T-helper 2 cell treated with Interferon-gamma antibody and Interleukin-4, amounts not matched to agents 100 ng/mL and 5 ng/mL, for 36 hours (primary cell): ENCODE results near the gene GPATCH4. TPM values are rescaled to one million over a fixed set of nuclear protein-coding genes. Genes with fewer than 3 reads are reported as not detected.
"Not testable (repeated sequence)": the region's sequence is repeated elsewhere in the genome, so short reads cannot be mapped to it uniquely, and the experiment has no call there.

Experiments used
- intact Hi-C: fragments of 100-400 bp; cut with micrococcal nuclease; formaldehyde crosslinking; loops from one replicate; pipeline ENCODE4 v1.15.1; 2023
- total RNA-seq: library from RNA; stranded (reverse); gene quantifications from 2 replicates; pipeline ENCODE4 v1.2.3, GENCODE V29; 2022

Gene GPATCH4
- total RNA-seq, result 50.4 and 53.5 TPM in 2 replicates

DNA sequence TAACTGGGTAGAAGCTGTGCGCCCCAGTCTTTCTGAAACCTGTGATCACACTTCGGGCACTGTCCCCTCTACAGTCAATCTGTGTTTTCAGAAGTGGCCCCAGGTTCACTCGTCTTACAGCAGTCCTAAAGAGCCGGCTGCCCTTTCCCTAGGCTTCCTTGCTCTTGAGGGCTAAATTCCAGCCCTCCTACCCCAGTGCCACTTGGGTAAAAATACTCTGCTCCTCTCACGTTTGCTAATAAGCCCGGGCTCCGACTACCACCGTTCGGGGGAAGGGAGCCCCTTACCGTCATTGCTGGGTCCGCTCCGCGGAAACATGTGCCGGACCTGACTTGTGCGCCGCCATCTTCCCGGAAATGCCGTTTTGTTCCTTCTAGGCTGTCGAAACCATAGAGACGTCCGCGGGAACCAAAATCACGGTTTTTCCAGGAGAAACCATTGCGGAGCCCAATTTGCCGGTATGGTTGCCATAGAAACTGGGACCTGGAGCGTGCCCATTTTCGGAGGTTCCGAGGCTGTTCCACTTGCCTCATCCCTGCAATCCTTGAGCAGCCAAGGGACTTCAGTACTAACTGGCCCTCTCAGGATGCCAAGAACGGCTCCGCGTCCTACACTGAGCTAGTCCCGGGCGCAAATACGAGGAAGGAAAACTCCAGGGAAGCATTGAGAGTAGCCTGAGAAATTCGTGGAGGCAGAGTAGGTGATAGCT, at the start of gene GPATCH4:
GPATCH4 (minus strand) TSS at position 358 of the 709 bp plus-strand sequence.
- intact Hi-C loops, result loop anchor here (1.0 to 2.0 kb wide), 4 partner anchors 10 to 144 kb away; partner anchors contain the start of genes MEF2D and NAXE

GRCh38 chr1:156648951-156649350, 47.7 kb upstream of the GPATCH4 start:
- intact Hi-C loops, result no loop called here

DNA sequence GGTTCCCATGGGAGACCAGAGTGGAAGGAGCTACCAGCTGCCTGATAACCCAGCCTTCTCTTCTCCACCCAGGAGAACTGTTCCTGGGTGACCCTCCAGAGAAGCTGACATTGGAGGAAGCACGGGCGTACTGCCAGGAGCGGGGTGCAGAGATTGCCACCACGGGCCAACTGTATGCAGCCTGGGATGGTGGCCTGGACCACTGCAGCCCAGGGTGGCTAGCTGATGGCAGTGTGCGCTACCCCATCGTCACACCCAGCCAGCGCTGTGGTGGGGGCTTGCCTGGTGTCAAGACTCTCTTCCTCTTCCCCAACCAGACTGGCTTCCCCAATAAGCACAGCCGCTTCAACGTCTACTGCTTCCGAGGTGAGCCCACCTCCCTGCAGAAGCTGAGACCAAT, 47.2 kb upstream of the GPATCH4 start:
- intact Hi-C loops, result no loop called here

GRCh38 chr1:156647351-156647750, 46.1 kb upstream of the GPATCH4 start:
- intact Hi-C loops, result no loop called here

DNA sequence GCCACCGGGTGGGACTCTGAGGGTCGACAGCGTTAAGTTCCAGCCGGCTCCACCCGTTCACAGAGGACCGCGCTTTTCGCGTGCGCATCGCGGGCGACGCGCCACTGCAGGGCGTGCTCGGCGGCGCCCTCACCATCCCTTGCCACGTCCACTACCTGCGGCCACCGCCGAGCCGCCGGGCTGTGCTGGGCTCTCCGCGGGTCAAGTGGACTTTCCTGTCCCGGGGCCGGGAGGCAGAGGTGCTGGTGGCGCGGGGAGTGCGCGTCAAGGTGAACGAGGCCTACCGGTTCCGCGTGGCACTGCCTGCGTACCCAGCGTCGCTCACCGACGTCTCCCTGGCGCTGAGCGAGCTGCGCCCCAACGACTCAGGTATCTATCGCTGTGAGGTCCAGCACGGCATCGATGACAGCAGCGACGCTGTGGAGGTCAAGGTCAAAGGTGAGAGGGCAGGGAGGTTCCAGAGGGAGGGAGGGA, 45.5 kb upstream of the GPATCH4 start:
- intact Hi-C loops, result no loop called here

DNA sequence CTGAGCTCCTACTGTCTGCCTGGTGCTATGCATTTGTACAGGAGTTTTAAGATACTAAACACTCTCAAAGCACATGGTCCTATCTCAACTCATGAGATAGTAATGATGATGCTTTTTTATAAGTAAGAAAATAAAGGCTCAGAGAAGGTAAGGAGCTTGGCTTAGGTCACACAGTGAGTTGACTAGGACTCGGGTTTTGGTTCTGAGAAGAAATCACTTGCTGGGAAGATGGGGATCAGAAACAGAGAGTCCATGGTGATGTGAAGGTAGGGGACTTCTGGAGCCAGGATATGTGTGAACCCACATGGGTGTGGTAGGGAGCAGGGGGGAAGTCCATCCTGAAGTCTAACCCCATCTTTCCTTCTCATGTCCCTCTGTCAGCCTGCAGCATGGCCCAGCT, 44.4 kb upstream of the GPATCH4 start:
- intact Hi-C loops, result no loop called here

DNA sequence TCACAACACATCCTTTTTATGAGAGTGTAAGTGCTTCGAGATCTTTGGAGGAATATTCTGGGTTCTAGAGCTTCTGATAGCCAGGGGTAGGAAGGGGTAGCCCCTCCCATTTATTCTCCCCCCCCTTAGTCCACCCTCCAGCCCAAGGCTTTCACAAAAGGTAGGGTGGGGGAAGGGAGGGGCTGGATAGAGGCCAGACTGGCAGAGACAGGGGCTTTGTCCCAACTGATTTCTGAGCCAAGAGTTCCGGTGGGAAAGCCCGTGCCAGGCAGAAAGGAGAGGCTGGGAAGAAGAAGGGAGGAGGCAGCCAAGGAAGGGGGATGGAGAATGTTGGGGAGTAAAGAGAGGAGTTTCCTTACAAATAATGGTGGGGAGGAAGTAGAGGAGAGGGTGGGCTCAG, 43.8 kb upstream of the GPATCH4 start:
- intact Hi-C loops, result no loop called here

DNA sequence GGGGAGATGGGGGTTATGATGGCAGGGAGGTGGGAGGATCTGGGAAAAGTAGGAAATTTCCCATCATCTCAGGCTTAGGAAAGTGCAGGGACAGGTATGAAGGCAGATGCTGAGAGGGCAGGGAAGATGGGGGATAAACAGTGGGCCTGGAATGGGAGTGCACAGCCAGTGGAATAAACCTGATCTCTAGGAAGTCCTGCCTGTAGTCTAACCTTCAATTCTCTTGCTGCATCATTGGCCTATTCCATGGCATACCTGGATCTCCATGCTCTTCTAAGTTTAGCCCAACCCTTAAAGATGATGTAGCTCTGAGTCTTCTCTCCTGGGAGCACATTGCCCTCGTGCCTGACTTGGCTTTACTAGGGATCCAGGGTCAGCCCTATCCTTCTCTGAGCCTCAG, 43.4 kb upstream of the GPATCH4 start:
- intact Hi-C loops, result loop anchor here (5.0 kb wide), 1 partner anchor 52 kb away; the partner anchor contains the start of gene NAXE

DNA sequence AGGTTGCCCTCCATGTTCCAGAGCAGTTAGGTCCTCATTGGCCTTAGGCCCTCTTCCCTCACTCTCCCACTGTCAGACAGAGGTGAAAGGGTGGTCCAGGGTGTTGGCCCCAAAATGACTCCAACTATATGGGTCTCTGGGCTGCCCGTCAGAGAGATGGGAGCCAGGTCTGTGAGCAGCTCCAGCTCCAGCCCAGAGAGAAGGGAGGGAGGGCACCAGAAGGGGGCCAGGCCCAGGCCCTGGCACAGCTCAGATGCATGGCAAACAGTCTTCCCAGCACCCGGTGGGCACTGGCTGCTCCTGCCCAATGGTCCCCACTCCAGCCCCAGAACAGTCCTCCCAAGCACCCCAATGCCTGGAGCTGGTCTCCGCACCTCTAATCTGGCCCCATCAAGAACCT, 42.9 kb upstream of the GPATCH4 start:
- intact Hi-C loops, result loop anchor here (5.0 kb wide), 1 partner anchor 52 kb away; the partner anchor contains the start of gene NAXE

DNA sequence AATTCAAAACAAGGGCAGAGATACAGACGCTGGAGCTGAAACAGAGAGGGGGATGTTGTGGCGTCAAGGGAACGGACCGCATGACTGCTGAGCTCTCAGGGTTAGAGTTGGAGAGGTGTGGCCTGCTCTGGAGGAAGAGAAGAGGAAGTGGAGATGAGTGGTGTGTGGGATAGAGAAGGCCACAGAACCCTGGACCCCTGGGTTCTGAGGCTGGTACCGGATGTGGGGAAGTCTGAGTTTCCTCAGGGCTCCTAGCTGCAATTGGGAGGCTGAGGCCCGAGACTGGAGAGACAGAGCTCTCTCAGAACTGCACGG, 42.5 kb upstream of the GPATCH4 start:
- intact Hi-C loops, result loop anchor here (2.0 to 5.0 kb wide), 2 partner anchors 17 to 51 kb away; partner anchors contain the start of gene NAXE

- intact Hi-C loops, result loop anchor here (2.0 to 5.0 kb wide), 2 partner anchors 16 to 51 kb away; partner anchors contain the start of gene NAXE
Measured at GRCh38 chr1:156643049-156643777, 41.9 kb upstream of the GPATCH4 start.

DNA sequence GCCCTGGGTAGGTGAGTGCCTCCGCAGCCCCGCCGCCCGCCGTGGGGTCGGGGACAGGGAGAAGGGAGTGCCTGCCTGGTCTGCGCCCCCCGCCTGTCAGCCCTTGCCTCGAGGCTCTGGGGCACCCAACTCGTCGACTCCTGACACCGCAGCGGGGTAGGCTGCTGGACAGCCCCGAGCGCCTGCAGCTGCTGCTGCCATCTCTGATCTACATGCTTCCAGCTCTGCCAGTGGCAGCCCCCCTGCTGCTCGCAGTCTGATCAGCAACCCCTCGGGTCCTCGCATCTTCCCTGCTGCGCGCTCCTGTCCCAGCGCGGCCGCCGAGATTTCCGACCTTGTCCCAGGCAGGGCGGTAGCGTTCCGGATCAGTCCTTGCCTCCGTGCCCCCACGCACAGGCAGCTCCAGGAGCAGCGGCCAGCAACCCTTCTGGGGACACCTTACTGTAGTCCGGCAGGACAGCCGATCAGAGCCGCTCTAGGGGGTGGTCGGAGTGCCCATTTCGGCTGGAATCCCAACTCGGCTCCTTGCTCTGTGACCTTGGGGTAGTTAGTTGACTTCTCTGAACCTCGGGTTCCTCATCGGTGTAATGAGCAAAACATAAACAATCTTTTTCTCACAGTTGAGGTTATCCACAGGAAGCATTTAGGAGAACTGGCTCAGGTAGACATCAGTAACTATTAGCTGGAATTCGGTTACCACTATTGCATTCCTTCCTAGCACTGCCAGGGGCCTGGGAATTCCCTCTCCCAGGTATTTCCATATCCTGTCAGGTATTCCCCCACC, 41.2 kb upstream of the GPATCH4 start:
- intact Hi-C loops, result loop anchor here (2.0 to 5.0 kb wide), 2 partner anchors 16 to 50 kb away; partner anchors contain the start of gene NAXE

- intact Hi-C loops, result loop anchor here (2.0 to 5.0 kb wide), 2 partner anchors 15 to 50 kb away; partner anchors contain the start of gene NAXE
Measured at GRCh38 chr1:156641761-156642264, 40.5 kb upstream of the GPATCH4 start, which contains the start of gene BCAN. Gene BCAN, plus strand, starts transcription at chr1:156642117. Its CDS starts 3,938 bp downstream, at chr1:156646055.

DNA sequence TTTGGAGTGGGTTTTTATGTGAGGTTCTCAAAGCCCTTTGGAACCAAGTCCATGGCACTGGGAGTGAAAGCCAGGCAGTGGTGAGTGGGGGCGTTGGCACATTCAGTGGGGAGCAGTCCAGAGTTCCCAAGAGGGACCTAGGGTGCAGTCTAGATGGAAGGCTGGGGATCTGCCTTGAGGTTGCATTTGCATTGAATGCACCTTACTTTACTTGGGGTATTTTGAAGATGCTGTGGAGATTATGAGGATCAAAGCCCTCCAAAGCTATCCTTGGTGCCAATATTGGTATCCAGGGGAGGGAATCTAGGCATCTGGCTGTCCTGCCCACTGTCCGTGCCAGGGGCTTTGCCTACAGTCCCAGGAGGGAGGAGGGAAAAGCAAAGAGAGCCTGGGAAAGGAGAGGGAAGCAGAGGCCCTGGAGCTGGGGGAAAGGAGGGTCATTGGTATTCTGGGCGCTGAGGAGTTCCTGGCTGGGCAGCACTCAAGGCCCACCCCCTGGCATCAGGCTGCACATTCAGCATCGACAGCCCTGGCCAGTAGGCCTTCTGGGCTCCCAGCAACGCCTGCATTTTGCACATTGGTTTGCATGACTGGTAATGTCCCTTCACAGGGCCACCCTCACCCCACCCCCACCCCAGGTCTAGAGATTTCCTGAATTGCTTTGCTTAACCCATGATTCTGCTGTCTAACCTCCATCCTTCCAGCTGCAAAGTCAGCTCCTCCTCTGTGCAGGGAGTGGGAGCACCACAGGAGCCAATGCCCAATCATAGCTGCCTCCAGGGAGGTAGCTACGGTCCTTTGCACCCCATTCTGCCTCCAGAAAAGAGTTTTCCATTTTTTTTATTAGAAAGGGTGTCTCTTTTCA, 39.8 kb upstream of the GPATCH4 start:
- intact Hi-C loops, result loop anchor here (5.0 kb wide), 1 partner anchor 49 kb away; the partner anchor contains the start of gene NAXE

DNA sequence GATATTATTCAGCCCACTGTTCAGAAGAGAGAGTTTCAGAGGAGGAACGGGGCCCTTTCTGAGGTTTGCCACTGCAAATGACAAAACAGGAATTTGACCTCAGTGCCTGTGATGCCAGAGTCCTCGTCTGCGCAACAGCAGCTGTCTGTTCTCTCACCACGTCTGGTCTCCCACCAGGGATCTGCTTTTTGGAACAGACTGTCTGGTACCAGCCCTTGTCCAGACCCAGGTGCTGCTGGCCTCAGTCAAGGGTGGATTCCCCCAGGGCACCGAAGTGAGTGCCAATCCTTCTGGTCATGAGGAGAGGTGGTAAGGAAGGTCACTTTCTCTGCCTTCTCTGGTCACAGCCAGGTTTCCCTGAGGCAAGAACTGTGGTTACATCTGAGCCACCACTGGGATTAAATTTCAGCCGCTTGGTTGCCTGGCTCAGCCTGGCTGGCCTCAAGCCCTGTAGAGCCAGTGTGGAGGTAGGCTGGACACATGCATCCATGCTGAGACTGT, 38.4 kb upstream of the GPATCH4 start:
- intact Hi-C loops, result loop anchor here (5.0 kb wide), 1 partner anchor 47 kb away; the partner anchor contains the start of gene NAXE

GRCh38 chr1:156638189-156638985, 37.1 kb upstream of the GPATCH4 start:
- intact Hi-C loops, result no loop called here

- intact Hi-C loops, result no loop called here
Measured at GRCh38 chr1:156632355-156632754, 31.1 kb upstream of the GPATCH4 start.

GRCh38 chr1:156631152-156631551, 29.9 kb upstream of the GPATCH4 start:
- intact Hi-C loops, result not testable (repeated sequence)
